ENCODE data around the gene RAPGEF1.
"Not testable (repeated sequence)": the region's sequence is repeated elsewhere in the genome, so short reads cannot be mapped to it uniquely, and the experiment has no call there.

Gene RAPGEF1

DNA sequence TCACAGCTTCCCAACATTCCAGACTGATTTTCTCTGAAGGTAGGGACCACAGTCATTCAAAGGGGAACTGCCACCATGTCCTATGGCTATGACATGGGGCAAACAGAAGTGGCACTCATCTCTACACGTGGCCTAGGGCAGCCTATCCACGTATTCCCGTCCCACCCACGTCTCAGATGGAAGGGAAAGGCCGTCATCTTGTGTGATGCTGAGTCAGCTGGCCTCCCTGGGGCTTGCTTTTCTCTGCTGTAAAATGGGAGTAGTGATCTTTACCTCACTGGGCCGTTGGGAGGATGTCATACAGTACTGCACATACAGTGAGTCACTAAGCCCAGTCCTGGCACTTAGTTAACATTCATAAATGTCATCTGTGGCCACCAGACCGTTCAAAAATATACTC, 72.3 kb downstream of the RAPGEF1 start:
- DNase-seq: no peak

DNA sequence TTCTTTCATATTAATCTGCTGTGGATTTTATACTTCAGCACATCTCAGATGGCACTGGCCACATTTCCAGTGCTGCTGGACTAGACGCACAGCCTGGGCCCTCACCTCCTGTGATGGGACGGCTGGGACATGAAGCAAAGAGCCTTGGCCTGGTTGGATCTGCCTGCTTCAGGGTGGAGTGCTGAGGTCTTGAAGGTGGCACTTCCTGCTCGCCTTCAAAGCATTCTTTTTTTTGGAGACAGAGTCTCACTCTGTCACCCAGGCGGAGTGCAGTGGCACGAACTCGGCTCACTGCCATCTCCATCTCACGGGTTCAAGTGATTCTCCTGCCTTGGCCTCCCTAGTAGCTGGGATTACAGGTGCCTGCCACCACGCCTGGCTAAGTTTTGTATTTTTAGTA, 73.1 kb downstream of the RAPGEF1 start:
- DNase-seq: no peak

DNA sequence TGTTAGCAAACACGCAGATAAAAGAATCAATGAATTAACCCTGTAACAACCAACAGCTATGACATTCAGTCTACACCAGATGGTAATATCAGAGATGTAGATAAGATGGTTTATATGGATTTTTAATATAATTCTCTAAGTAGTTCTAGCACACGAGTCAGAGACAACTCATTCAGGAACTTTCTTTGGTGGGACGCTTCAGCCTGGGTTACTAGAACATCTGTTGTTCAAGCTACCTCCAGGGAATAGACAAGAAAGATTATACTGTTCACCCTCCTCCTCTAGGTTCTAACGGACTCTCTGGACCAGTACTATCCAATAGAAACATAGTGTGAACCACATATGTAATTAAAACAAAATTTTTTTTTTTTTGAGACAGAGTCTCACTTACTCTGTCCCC, 73.8 kb downstream of the RAPGEF1 start:
- DNase-seq: no peak

DNA sequence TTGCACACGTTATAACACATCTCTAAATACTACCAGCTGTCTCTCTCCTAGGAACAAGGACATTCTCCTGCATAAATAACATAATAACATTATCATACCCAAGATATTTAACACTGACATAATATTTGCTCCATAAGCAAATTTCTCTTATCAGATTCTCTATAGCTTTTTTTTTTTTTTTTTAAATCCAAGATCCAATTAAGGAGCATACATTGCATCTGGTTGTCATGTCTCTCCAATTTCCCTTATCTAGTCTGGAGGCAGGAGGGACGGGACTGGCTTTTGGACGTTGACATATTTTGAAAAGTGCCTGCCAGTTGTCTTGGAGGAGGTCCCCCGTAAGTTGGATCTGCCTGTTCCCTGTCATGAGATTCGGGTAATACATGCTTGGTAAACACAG, 76.6 kb downstream of the RAPGEF1 start:
- DNase-seq: no peak

DNA sequence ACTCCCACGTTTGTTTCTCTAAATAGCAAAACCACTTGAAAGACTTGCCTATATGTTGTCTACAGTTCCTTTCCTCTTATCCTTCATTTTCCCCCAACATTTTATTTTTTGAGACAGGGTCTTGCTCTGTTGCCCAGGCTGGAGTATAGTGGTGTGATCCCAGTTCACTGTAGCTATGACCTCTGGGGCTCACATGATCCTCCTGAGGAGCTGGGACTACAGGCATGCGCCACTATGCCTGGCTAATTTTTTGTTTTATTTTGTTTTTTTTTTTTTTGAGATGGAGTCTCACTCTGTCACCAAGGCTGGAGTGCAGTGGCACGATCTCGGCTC, 77.6 kb downstream of the RAPGEF1 start:
- DNase-seq: not testable (repeated sequence)

DNA sequence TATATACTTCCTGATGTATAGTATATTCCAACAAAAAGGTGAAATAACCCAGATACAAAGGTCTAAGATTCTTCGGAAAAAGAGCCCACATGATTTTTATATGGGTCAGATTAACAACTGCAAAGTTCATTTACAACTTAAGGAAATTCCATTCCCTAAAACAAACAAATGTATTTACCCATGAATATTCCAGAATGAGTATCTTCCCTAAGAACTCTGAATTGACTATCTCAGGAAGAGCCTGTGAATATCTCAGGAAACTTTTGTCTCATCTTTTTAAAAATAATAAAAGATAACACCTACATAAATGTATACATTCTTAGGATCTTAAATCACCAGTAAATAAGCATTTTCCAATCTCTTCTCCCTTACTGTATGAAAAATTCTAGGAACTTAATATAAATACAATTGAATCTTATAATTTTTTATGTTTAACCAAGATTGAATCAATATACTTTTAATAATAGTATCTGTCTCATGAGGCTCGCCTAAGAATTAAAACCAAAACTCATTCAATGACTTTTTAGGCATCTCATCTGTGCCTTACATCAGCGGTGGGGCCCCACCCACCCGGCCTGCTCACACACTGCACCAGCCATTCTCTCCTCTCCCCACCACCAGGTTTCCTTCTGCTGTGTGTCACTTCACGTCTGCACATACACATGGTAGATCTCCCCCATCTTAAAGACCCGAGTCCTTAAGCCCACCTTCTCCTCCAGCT, 78.1 kb downstream of the RAPGEF1 start:
- DNase-seq: no peak

DNA sequence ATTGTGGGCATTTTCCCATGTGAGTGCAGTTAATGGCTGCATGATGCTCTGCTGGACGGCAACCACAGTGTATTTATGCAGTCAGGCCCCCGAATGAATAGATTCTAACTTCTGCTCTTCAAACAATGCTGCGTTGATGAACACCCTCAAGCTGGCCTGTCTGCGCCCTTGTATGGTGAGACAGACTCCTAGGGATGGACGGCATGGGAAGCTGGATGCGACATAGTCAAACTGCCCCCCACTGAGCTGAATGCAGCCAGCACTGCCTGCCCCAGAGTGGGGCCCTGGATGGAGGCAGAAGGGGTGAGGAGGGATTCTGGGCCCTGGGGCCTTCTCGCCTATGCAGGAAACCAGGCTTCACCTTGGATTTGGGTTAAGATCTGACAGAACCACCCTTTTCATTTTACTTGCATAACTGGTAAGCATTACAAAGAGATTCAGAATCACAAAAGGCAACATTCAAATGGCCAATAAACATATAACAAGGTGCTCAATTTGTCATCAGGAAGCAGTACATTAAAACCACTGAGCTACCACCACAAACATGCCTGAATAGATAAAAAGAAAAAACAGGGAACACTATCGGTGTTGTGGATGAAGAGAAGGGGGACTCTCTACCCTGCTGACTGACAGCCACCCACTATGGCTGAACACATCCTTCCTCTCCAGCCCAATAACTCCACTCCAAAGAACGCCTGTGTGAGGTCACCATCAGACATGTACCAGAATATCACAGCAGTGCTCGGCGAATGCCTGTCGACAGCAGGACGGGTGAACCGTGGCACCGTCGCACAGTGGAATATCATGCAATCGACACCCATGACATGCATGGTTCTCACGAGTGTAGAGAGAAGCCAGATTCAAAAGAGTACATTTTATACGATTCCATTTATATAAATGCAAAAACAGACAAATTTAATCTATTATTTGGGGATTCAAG, 79.1 kb downstream of the RAPGEF1 start:
- no peak for DNase-seq

DNA sequence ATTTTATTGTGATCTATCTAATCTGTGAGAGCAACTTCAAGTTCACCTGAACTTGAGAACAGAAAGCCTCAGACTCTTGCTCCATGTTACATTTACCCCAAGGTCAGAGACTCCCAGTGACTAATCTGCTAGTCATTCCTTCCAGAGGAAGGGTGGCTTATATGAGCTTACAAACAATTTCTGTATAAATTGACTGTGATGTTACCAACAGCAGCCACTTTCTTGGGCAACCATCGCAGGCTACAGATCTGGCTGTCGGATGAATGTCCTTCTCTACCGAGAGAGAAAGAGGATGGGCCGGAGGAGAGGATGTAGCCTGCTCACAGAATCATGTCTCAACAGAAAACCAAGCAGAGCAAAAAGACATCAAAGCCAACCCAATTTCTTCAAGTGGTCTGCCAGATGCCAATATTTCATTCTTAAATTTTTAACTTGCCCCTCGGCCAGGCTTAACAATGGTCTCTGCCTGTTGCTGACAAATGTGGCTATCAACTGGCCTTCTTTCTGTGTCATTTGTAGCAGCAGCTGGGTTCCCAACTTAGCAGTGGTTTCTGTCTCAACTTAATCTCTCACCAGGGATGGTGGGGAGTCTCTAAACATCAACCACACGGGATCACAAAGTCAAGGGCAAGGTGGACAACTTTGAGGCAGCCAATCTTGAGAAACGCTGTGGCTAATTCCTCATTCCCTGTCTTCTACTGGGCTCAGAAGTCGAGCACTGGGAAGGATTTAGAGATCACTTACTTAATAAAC, 81.3 kb downstream of the RAPGEF1 start:
- DNase-seq: peak; percentile 85

DNA sequence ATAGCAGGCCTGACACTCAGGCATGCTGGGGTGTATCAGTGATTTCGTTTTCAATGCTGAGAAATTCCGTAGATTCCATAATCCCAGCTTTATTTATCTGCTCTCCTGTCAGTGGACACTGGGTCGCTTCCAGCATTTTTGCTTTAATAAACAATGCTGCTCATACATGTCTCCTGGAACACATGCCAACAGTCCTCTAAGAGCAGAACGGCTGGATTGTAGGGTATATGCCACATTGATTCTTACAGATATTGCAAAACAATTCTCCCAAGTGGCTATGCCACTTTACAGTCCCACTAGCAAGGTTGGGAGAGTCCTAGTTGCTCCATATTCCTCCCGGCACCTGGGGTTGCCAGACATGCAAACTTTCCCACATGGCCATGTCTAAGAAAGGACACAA, 81.9 kb downstream of the RAPGEF1 start:
- peak; percentile 63 for DNase-seq

DNA sequence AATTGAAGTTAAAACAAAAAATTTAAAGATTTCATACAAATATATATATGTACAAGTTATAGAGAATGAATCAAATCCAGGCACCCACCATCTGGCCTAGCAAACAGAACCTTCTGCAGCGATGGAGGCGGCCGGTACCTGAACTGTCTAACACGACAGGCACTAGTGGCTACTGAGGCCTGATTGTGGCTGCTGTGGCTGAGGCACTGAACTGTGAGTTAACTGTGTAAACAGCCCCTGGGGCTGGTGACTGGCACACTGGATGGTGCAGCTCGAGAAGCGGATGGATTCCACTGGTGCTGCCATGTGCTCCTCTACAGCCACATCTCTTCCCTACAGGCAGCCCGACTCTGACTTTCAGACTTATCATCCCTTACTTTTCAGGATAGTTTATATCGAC, 82.4 kb downstream of the RAPGEF1 start:
- no peak for DNase-seq

DNA sequence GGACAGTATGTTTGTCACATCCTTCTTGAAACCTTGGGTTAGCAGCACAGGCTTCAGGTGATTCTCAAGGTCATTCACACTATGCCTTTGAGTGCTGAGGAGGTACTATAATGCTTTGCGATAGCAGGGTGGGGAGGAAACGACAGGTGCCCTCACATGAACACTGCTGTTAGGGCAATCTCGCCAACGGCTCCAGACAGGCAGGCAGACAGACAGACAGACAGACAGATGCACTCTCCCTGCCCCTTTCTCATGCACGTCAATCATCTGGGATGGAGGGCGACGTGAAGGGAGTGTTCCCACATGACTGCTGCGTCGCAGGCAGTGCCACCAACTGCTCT, 82.9 kb downstream of the RAPGEF1 start:
- DNase-seq: no peak

DNA sequence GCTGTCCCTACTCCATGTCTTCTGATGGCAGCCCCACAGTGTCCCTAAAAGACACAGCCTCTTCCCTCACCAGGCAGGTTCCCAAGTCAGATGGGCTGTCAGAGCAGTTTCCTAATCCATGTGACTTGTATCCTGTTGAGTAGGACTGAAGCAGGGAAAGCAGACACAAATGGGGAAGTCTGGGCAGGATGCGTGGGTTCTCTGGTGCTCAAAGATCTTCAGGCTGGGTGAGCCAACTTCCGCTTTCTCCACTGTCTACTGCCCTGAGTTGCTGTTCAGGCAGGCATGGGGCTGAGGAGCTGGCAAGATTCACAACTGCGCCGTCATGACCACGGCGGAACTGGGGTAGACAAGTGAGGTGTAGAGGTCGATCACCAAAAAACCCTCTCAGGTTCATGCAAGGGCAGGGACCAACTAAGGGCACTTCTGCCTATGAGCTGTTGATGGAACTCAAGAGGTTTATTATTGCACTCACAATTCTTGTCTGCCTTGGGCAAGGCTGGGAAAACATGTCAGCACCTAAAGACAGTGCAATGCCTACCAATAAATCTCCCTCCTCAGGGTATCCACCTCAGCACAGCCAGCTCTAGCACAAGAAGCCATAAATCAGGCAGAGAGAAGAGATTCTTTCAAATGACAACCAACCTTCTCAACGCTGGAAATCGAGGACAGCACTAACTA, 83.4 kb downstream of the RAPGEF1 start:
- no peak for DNase-seq

DNA sequence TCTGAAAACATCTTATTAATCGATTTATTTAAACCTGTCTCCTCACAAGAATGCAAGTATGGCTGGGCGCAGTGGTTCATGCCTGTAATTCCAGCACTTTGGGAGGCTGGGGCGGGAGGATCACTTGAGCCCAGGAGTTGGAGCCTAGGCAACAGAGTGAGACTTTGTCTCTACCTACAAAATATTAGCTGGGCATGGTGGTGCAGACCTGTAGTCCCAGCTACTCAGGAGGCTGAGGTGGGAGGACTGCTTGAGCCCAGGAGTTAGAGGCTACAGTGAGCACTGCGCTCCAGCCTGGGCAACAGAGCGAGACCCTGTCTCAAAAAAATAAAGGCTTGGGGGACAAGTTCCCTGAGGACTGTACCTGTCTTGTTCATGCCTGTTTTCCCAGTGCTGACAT, 85.5 kb downstream of the RAPGEF1 start:
- not testable (repeated sequence) for DNase-seq

DNA sequence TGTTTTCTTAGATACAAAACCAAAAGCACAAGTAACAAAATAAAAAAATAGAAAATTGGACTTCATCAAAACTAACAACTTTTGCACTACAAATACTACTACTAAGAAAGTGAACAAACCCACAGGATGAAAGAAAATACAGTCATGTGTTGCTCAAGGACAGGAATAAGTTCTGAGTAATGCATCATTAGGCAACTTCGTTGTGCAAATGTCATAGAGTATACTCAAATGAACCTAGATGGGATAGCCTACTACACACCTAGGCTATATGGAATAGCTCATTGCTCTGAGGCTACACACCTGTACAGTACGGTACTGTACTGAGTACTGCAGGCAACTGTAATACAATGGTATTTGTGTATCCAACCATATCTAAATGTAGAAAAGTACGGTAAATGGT, 88.3 kb downstream of the RAPGEF1 start:
- DNase-seq: peak; percentile 29

DNA sequence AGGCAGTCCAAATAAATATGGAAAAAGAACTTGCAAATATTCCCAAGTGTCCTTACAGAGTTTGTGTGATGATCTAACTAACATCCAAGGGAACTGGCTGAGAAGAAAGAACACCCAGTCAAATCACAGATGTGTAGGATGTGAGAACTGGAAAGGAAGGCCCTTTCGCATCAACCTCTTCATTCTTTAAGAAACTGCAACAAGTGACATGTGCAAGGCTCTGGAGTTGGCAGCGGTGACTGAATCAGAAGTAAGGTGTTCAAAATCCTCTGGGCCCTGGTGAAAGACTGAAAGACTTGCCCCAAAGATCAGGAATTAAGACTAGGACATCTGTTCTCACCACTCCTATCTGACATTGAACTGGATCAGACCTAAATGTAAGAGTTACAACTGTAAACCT, 88.7 kb downstream of the RAPGEF1 start:
- DNase-seq: no peak

DNA sequence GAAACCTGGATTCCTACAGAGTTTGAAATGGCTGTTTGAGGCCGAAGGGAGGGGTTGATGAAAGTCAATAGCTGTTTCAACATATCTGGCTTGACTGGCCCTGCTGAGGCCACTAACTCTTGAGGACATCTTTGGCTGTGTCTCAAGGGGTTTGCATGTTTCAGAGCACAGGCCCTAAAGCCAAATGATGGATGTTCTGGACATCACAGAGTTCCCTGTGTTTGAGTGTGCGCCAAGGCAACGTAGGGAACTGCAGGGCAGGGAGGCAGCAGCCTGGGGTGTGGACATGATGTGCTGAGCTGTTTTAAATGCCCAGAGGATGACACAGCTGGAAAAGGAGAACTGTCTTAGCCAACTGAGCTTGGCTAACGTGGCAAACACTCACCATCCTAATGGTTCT, 89.6 kb downstream of the RAPGEF1 start:
- DNase-seq: no peak

DNA sequence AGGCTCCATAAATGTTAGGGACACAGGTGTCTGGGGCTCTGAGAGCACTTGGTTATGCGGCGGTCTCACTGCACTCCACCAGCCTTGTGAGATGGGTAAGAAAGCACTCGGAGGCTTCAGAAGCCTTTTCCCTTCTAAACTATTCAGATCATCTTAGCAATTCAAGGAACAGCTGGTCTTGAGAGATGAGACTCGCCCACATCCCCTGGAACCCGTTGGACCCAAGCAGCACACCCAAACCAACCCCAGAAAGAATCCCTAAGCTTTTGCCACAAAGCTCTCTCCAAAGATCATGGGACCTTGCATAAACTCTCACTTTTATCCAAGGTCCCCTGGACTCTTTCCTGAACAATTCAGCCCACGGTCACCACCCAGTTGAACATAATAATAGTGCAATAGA, 90.2 kb downstream of the RAPGEF1 start:
- DNase-seq: no peak

DNA sequence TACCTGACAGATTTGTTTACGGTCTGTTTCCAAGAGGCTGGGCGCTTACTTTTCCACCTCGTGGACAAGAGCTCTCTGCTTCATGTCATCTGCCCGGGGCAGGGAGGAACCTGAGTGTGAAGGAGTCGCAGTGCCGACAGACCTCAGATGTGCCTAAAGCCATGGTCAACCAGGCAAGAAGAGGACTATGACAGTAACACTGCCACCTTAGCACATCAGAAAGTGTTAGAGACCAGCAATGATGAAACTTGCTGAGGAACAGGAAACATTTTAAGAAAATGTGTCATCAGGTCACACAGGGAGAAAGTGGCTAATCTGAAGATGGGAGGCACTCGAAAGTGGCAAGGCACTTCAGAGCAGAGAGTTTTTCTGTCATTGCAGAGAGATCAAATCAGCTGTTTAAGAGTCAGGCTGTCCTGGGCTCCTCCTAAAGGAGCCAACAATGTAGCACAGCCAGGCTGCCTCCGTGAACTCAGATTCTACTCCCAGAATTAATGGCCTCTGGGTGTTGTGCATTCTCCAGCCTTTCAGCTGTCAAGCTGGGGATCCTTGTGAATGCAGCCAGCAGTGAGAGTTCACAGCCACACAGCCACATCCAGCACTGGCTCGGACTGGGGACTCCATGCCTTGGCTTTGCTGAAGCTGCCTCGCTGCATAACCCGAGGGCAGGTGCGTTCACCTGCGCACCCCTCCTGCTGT, 94.6 kb downstream of the RAPGEF1 start:
- peak; percentile 36 for DNase-seq

DNA sequence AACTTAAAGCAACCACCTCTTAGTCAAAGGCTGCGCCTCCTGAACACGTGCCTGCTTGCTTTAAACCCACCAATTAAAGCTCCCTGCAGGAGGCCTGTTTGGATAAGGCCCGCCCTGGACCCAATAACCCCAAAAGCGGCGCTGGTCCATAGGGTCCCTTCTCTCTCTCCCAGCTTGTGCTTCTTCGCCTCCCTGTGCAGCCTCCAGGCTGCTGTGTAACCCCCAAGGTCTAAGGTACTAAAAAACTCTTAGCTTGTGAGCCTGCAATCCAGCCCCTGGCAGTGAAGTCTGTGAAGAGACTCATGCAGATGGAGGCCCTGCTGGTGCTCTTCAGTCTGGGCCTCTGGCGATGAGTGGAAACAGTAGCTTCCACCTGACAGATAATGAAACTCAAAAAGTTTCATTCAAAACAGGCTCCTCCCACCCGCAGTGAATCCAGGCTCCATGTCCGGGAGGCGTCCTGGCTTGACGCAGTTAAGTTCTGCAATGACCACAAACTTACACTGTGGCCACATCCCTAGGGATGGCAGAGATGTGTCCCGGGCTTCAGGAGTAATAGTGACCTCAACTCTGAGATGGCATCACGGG, 97.3 kb downstream of the RAPGEF1 start:
- DNase-seq: no peak

DNA sequence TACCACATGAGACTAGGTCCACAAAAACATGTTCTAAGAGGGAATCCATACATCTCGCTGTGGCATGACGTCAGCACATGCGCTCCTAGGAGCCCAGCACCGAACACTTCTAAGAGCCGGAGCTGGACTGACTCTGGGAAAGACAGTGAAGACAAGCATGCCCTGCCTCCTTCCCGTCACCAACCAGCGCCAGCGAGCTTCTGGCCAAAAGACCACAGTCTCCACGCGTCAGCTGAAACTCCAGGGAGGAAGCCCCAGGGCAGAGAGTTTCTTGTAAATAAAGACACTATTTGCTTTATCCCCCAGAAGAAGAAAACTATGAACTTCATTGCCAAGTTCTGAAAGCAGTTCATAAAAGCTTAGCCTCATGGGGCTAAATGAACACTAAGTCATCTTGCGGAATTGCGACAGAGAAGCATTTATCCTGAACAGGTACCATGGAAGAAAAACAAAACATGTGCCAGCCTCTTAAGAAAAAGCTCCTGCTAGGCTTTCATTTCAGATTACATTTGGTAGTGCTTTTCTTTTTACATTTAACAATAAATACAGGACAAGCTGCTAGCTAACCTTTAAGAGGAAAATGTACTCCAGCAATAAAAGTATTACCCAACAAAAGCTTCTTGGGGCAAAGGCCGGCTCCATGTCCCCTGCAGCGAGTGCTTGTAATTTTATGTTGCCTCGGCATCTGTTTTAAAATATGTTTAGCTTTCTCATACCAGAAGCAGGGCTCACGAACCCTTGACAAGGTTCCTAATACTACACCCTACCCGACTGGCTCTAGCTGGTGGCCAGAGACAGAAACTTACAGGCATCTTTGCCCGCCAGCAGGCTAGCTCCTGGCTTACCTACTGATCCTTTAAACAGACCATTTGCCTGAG, 98.0 kb downstream of the RAPGEF1 start:
- DNase-seq: no peak
